ENCODE data around the gene LDLRAD4. TPM values are rescaled to one million over a fixed set of nuclear protein-coding genes. Genes with fewer than 3 reads are reported as not detected.

Gene LDLRAD4
- total and polyA plus RNA-seq, 5 donors from 2014 or later, result 42.4 to 207 (median 49.8) TPM

GRCh38 chr18:13363359-13363758, 144.8 kb downstream of the LDLRAD4 start:
- H3K4me1 Mint-ChIP-seq, result peaks cover 8 to 23% (median 10%) of the 10 kb centered on the region in 4 donors
- H3K36me3 Mint-ChIP-seq, result no peaks in the 10 kb centered on the region
- Histone ChIP-seq H3K9me3 (ENCODE audit: control insufficient read depth in 2 of 2, low read length in 2 of 2) (no peaks in the 10 kb centered on the region), H3K4me1 (ENCODE audit: control insufficient read depth, insufficient read depth, low read length, poor library complexity, severe bottlenecking) (no peaks in the 10 kb centered on the region), H3K27me3 (ENCODE audit: control insufficient read depth, insufficient read depth, low read length) (no peaks in the 10 kb centered on the region), H3K4me3 (ENCODE audit: low read depth, low read length) (no peak overlapping the region), H3K27ac (ENCODE audit: insufficient read depth, low read length, poor library complexity, severe bottlenecking) (no peak overlapping the region), H3K36me3 (ENCODE audit: control insufficient read depth, insufficient read depth, low read length) (no peaks in the 10 kb centered on the region)
- no peak overlapping the region for H3K4me3 Mint-ChIP-seq
- ATAC-seq (ENCODE audit: low read depth in 2 of 2) (no peak), DNase-seq (no peak)
- no peak overlapping the region for H3K27ac Mint-ChIP-seq
- H3K27me3 Mint-ChIP-seq, result no peaks in the 10 kb centered on the region
- H3K9me3 Mint-ChIP-seq, result no peaks in the 10 kb centered on the region

GRCh38 chr18:13364721-13365205, 146.2 kb downstream of the LDLRAD4 start:
- no peaks in the 10 kb centered on the region for H3K27me3 Mint-ChIP-seq
- peaks cover 12 to 32% (median 18%) of the 10 kb centered on the region in 4 donors for H3K4me1 Mint-ChIP-seq
- Histone ChIP-seq H3K27me3 (ENCODE audit: control insufficient read depth, insufficient read depth, low read length) (no peaks in the 10 kb centered on the region), H3K4me1 (ENCODE audit: control insufficient read depth, insufficient read depth, low read length, poor library complexity, severe bottlenecking) (peaks cover 8% of the 10 kb centered on the region), H3K4me3 (ENCODE audit: low read depth, low read length) (no peak overlapping the region), H3K27ac (ENCODE audit: insufficient read depth, low read length, poor library complexity, severe bottlenecking) (no peak overlapping the region), H3K36me3 (ENCODE audit: control insufficient read depth, insufficient read depth, low read length) (no peaks in the 10 kb centered on the region), H3K9me3 (ENCODE audit: control insufficient read depth in 2 of 2, low read length in 2 of 2) (no peaks in the 10 kb centered on the region)
- H3K9me3 Mint-ChIP-seq, result no peaks in the 10 kb centered on the region
- H3K36me3 Mint-ChIP-seq, result no peaks in the 10 kb centered on the region
- no peak overlapping the region for H3K4me3 Mint-ChIP-seq
- ATAC-seq (ENCODE audit: low read depth in 2 of 2), result no peak
- DNase-seq, result no peak
- H3K27ac Mint-ChIP-seq, result peak overlapping the region in 1 of 3 donors; percentile 73

- Histone ChIP-seq H3K4me1 (ENCODE audit: control insufficient read depth, insufficient read depth, low read length, poor library complexity, severe bottlenecking) (peaks cover 18% of the 10 kb centered on the region), H3K36me3 (ENCODE audit: control insufficient read depth, insufficient read depth, low read length) (no peaks in the 10 kb centered on the region), H3K27me3 (ENCODE audit: control insufficient read depth, insufficient read depth, low read length) (no peaks in the 10 kb centered on the region), H3K9me3 (ENCODE audit: control insufficient read depth in 2 of 2, low read length in 2 of 2) (no peaks in the 10 kb centered on the region), H3K27ac (ENCODE audit: insufficient read depth, low read length, poor library complexity, severe bottlenecking) (no peak overlapping the region), H3K4me3 (ENCODE audit: low read depth, low read length) (no peak overlapping the region)
- ATAC-seq (ENCODE audit: low read depth in 2 of 2) (no peak), DNase-seq (no peak)
- H3K36me3 Mint-ChIP-seq, result no peaks in the 10 kb centered on the region
- no peaks in the 10 kb centered on the region for H3K9me3 Mint-ChIP-seq
- no peak overlapping the region for H3K27ac Mint-ChIP-seq
- H3K4me1 Mint-ChIP-seq, result peaks cover 18 to 36% (median 19%) of the 10 kb centered on the region in 4 donors
- no peaks in the 10 kb centered on the region for H3K27me3 Mint-ChIP-seq
- H3K4me3 Mint-ChIP-seq, result peak overlapping the region in 1 of 4 donors; percentile 9
Observed at GRCh38 chr18:13366131-13366530, 147.6 kb downstream of the LDLRAD4 start.

GRCh38 chr18:13366541-13366940, 148.0 kb downstream of the LDLRAD4 start:
- H3K4me3 ChIP-seq (ENCODE audit: low read depth, low read length), result no peak overlapping the region
- H3K27me3 ChIP-seq (ENCODE audit: control insufficient read depth, insufficient read depth, low read length), result no peaks in the 10 kb centered on the region
- H3K9me3 ChIP-seq (ENCODE audit: control insufficient read depth in 2 of 2, low read length in 2 of 2), result no peaks in the 10 kb centered on the region
- Mint-ChIP-seq H3K4me1 (peaks cover 15 to 36% (median 20%) of the 10 kb centered on the region in 4 donors), H3K36me3 (no peaks in the 10 kb centered on the region), H3K27ac (peak overlapping the region in 1 of 3 donors; percentile 15), H3K4me3 (peak overlapping the region in 1 of 4 donors; percentile 9), H3K27me3 (no peaks in the 10 kb centered on the region), H3K9me3 (no peaks in the 10 kb centered on the region)
- no peak overlapping the region for H3K27ac ChIP-seq (ENCODE audit: insufficient read depth, low read length, poor library complexity, severe bottlenecking)
- peaks cover 22% of the 10 kb centered on the region for H3K4me1 ChIP-seq (ENCODE audit: control insufficient read depth, insufficient read depth, low read length, poor library complexity, severe bottlenecking)
- no peaks in the 10 kb centered on the region for H3K36me3 ChIP-seq (ENCODE audit: control insufficient read depth, insufficient read depth, low read length)
- no peak for ATAC-seq (ENCODE audit: low read depth in 2 of 2)
- no peak for DNase-seq

- ATAC-seq (ENCODE audit: low read depth in 2 of 2) (no peak), DNase-seq (no peak)
- Histone ChIP-seq H3K4me1 (ENCODE audit: control insufficient read depth, insufficient read depth, low read length, poor library complexity, severe bottlenecking) (peaks cover 29% of the 10 kb centered on the region), H3K27ac (ENCODE audit: insufficient read depth, low read length, poor library complexity, severe bottlenecking) (no peak overlapping the region), H3K36me3 (ENCODE audit: control insufficient read depth, insufficient read depth, low read length) (no peaks in the 10 kb centered on the region), H3K27me3 (ENCODE audit: control insufficient read depth, insufficient read depth, low read length) (no peaks in the 10 kb centered on the region), H3K9me3 (ENCODE audit: control insufficient read depth in 2 of 2, low read length in 2 of 2) (no peaks in the 10 kb centered on the region), H3K4me3 (ENCODE audit: low read depth, low read length) (no peak overlapping the region)
- Mint-ChIP-seq H3K9me3 (no peaks in the 10 kb centered on the region), H3K4me1 (peaks cover 18 to 39% (median 25%) of the 10 kb centered on the region in 4 donors), H3K27ac (peak overlapping the region in 2 of 3 donors; percentile 69 to 96), H3K27me3 (no peaks in the 10 kb centered on the region), H3K4me3 (peak overlapping the region in 1 of 4 donors; percentile 9), H3K36me3 (no peaks in the 10 kb centered on the region)
Observed at GRCh38 chr18:13366962-13367892, 148.7 kb downstream of the LDLRAD4 start.

- ATAC-seq (ENCODE audit: low read depth in 2 of 2) (no peak), DNase-seq (no peak)
- no peaks in the 10 kb centered on the region for H3K27me3 ChIP-seq (ENCODE audit: control insufficient read depth, insufficient read depth, low read length)
- H3K4me3 Mint-ChIP-seq, result peak overlapping the region in 1 of 4 donors; percentile 80
- no peaks in the 10 kb centered on the region for H3K27me3 Mint-ChIP-seq
- H3K27ac Mint-ChIP-seq, result peak overlapping the region in 2 of 3 donors; percentile 92 to 96
- no peaks in the 10 kb centered on the region for H3K36me3 ChIP-seq (ENCODE audit: control insufficient read depth, insufficient read depth, low read length)
- peaks cover 39% of the 10 kb centered on the region for H3K4me1 ChIP-seq (ENCODE audit: control insufficient read depth, insufficient read depth, low read length, poor library complexity, severe bottlenecking)
- H3K27ac ChIP-seq (ENCODE audit: insufficient read depth, low read length, poor library complexity, severe bottlenecking), result no peak overlapping the region
- H3K36me3 Mint-ChIP-seq, result no peaks in the 10 kb centered on the region
- H3K4me1 Mint-ChIP-seq, result peaks cover 19 to 50% (median 31%) of the 10 kb centered on the region in 4 donors
- H3K9me3 Mint-ChIP-seq, result no peaks in the 10 kb centered on the region
- H3K4me3 ChIP-seq (ENCODE audit: low read depth, low read length), result no peak overlapping the region
- no peaks in the 10 kb centered on the region for H3K9me3 ChIP-seq (ENCODE audit: control insufficient read depth in 2 of 2, low read length in 2 of 2)
Observed at GRCh38 chr18:13368080-13368813, 149.7 kb downstream of the LDLRAD4 start.

- Histone ChIP-seq H3K4me1 (ENCODE audit: control insufficient read depth, insufficient read depth, low read length, poor library complexity, severe bottlenecking) (peaks cover 48% of the 10 kb centered on the region), H3K27me3 (ENCODE audit: control insufficient read depth, insufficient read depth, low read length) (no peaks in the 10 kb centered on the region), H3K36me3 (ENCODE audit: control insufficient read depth, insufficient read depth, low read length) (no peaks in the 10 kb centered on the region), H3K9me3 (ENCODE audit: control insufficient read depth in 2 of 2, low read length in 2 of 2) (no peaks in the 10 kb centered on the region), H3K4me3 (ENCODE audit: low read depth, low read length) (no peak overlapping the region), H3K27ac (ENCODE audit: insufficient read depth, low read length, poor library complexity, severe bottlenecking) (no peak overlapping the region)
- ATAC-seq (ENCODE audit: low read depth in 2 of 2), result no peak
- H3K4me1 Mint-ChIP-seq, result peaks cover 22 to 58% (median 34%) of the 10 kb centered on the region in 4 donors
- H3K27me3 Mint-ChIP-seq, result no peaks in the 10 kb centered on the region
- H3K9me3 Mint-ChIP-seq, result no peaks in the 10 kb centered on the region
- H3K4me3 Mint-ChIP-seq, result peak overlapping the region; percentile 21 to 64 (median 59)
- no peak for DNase-seq
- no peaks in the 10 kb centered on the region for H3K36me3 Mint-ChIP-seq
- peak overlapping the region; percentile 84 to 96 (median 92) for H3K27ac Mint-ChIP-seq
Observed at GRCh38 chr18:13369353-13369752, 150.8 kb downstream of the LDLRAD4 start.
